ENCODE results near the gene PTPRN2.

- TF ChIP-seq CTCF (IDR thresholded peaks at IDR 0.05) (no peak), POLR2A (IDR thresholded peaks at IDR 0.05) (no peak), POLR2AphosphoS5 (IDR thresholded peaks at IDR 0.05) (no peak), EP300 (IDR thresholded peaks at IDR 0.05) (no peak)
These were observed 1055.6 kb downstream of the PTPRN2 start for GRCh38 chr7:157532068-157532467.
